GM10266 (cell line): Measurements from ENCODE around the gene TRIM47.
A peak's percentile ranks its signal among the peaks of the same experiment; 100 is the strongest.

Experiments
- DNase-seq: peaks from one replicate; pipeline ENCODE4 v3.0.0; 2012; ENCODE audit errors: extremely low spot score
- CTCF ChIP-seq: IDR thresholded peaks from 2 replicates; pipeline ENCODE4 v1.5.1; 2012; ENCODE audit warnings: mild to moderate bottlenecking, low read depth; ENCODE audit not compliant: control insufficient read depth, insufficient read depth; ENCODE audit errors: missing control alignments

TRIM47 gene

GRCh38 chr17:75844530-75845057, 33.8 kb downstream of the TRIM47 start:
- no peak for DNase-seq
- no peak for TF ChIP-seq CTCF

GRCh38 chr17:75843577-75844529, 34.5 kb downstream of the TRIM47 start, which contains the start of gene UNC13D:
UNC13D (minus strand) TSS chr17:75844404; CDS start chr17:75844337, 67 bp downstream.
- peak; percentile 77 for DNase-seq
- no peak for TF ChIP-seq CTCF

- no peak for TF ChIP-seq CTCF
- no peak for DNase-seq
Observed at GRCh38 chr17:75842963-75843576, 35.3 kb downstream of the TRIM47 start.

- no peak for TF ChIP-seq CTCF
- no peak for DNase-seq
Observed at GRCh38 chr17:75842411-75842810, 36.0 kb downstream of the TRIM47 start.

- TF ChIP-seq CTCF = no peak
- no peak for DNase-seq
Observed at GRCh38 chr17:75840799-75841164, 37.6 kb downstream of the TRIM47 start.

GRCh38 chr17:75839942-75840798, 38.2 kb downstream of the TRIM47 start:
- DNase-seq = no peak
- TF ChIP-seq CTCF = no peak
